HepG2 (cell line): ENCODE data around the gene CDK15. TPM values are rescaled to one million over a fixed set of nuclear protein-coding genes. Genes with fewer than 3 reads are reported as not detected.
A peak's percentile ranks its signal among the peaks of the same experiment; 100 is the strongest.

Source experiments
- ATAC-seq: fragments of 200-7000 bp; cut with Tn5 transposase; 3 replicates; pipeline ENCODE4 v1.9.1; 2020; ENCODE audit warnings: mild to moderate bottlenecking, moderate library complexity
- BruUV-seq: library from RNA; stranded (reverse); fragments of 400-500 nt; replicated peaks from 2 replicates; lab custom pipeline; 2021; lab: Mats Ljungman, UMichigan
- CTCF ChIA-PET: fragments of 300-600 bp; formaldehyde crosslinking; extraction: SDS; loops from one replicate; lab custom pipeline; 2021; ENCODE audit warnings: low total read pairs, inconsistent platforms, low intra/inter-chr PET ratio; lab: Yijun Ruan, JAX
- POLR2A ChIA-PET: fragments of 350-600 bp; sonication (Branson Sonifier 250); formaldehyde crosslinking; loops from one replicate; lab custom pipeline; 2020; ENCODE audit warnings: antibody characterized with exemption, inconsistent platforms; lab: Yijun Ruan, JAX
- DNase-seq: peaks from one replicate; pipeline ENCODE4 v3.0.0-alpha.2; 2015; ENCODE audit warnings: low spot score
- FAIRE-seq: peaks from 3 replicates; lab custom pipeline; 2011; peaks lifted over from hg19 to GRCh38; lab: Jason Lieb, UNC
- H2AFZ ChIP-seq: one replicate; pipeline ENCODE4 v1.6.1; 2011; ENCODE audit warnings: low read length, inconsistent platforms
- H3K27ac ChIP-seq: fragments of 300-600 bp; 3 replicates; pipeline ENCODE4 v1.8.0; 2011; ENCODE audit warnings: mixed run types, mild to moderate bottlenecking, mixed read lengths, low read length, inconsistent platforms; ENCODE audit not compliant: insufficient read depth; ENCODE audit errors: extremely low read length
- H3K27me3 ChIP-seq, 2 experiments: fragments of 200-600 bp in 1 of 2; 2 replicates in 1 of 2; 3 replicates in 1 of 2; pipeline versions ENCODE4 v1.6.0 to v1.8.0; 2011; ENCODE audit warnings: low read length in 2 of 2, mild to moderate bottlenecking in 2 of 2, moderate library complexity in 2 of 2, inconsistent platforms in 1 of 2; ENCODE audit not compliant: insufficient read depth in 2 of 2, control insufficient read depth in 1 of 2
- H3K36me3 ChIP-seq, 2 experiments: fragments of 200-600 bp in 1 of 2; replicated peaks in 1 of 2; 2 replicates in 1 of 2; 3 replicates in 1 of 2; pipeline versions ENCODE4 v1.5.1 to v1.8.0; 2011; ENCODE audit warnings: low read length in 2 of 2, inconsistent platforms in 1 of 2; ENCODE audit not compliant: insufficient read depth in 2 of 2, control insufficient read depth in 1 of 2
- H3K4me1 ChIP-seq: 2 replicates; pipeline ENCODE4 v1.5.1; 2012; ENCODE audit warnings: low read length, inconsistent platforms; ENCODE audit not compliant: insufficient read depth
- H3K4me2 ChIP-seq: 2 replicates; pipeline ENCODE4 v1.6.0; 2011; ENCODE audit warnings: low read depth, low read length, inconsistent platforms
- H3K4me3 ChIP-seq, 3 experiments: fragments of 200-600 bp in 1 of 3; sonication (generic), shearing (Covaris generic) in 1 of 3; replicated peaks in 1 of 3; 2 replicates each; pipeline ENCODE4 v1.5.1; 2011 to 2016; ENCODE audit warnings: low read length in 3 of 3, inconsistent platforms in 2 of 3, low read depth in 2 of 3, mild to moderate bottlenecking in 2 of 3, control low read depth in 1 of 3, mixed read lengths in 1 of 3; ENCODE audit not compliant: insufficient read depth in 1 of 3
- H3K79me2 ChIP-seq: one replicate; pipeline ENCODE4 v1.6.1; 2011; ENCODE audit warnings: low read length, inconsistent platforms; ENCODE audit not compliant: insufficient read depth
- H3K9ac ChIP-seq: 2 replicates; pipeline ENCODE4 v1.6.0; 2011; ENCODE audit warnings: mild to moderate bottlenecking, low read depth, low read length, inconsistent platforms; ENCODE audit not compliant: insufficient read depth
- H3K9me3 ChIP-seq: 2 replicates; pipeline ENCODE4 v1.5.1; 2012; ENCODE audit warnings: mild to moderate bottlenecking, low read length
- H4K20me1 ChIP-seq: 2 replicates; pipeline ENCODE4 v1.6.0; 2011; ENCODE audit warnings: inconsistent platforms, mild to moderate bottlenecking, low read length, moderate library complexity; ENCODE audit not compliant: insufficient read depth
- CEBPB ChIP-seq: IDR thresholded peaks from 2 replicates; pipeline ENCODE4 v1.6.1; 2011; ENCODE audit warnings: low read depth, low read length, improper control_type of control experiment, borderline replicate concordance
- FOSL2 ChIP-seq: sonication (generic); formaldehyde crosslinking; IDR thresholded peaks from 2 replicates; pipeline ENCODE4 v1.4.0; 2020; ENCODE audit warnings: missing genetic modification reagents
- GATAD1 ChIP-seq: IDR thresholded peaks from 2 replicates; pipeline ENCODE4 v1.6.1; 2016; ENCODE audit warnings: missing genetic modification reagents, missing compliant biosample characterization
- KMT2A ChIP-seq: sonication (generic); formaldehyde crosslinking; IDR thresholded peaks from 2 replicates; pipeline ENCODE4 v1.4.0; 2020; ENCODE audit warnings: missing genetic modification reagents
- SP5 ChIP-seq: IDR thresholded peaks from 2 replicates; pipeline ENCODE4 v1.6.1; 2016; ENCODE audit warnings: low read depth, borderline replicate concordance
- ZNF225 ChIP-seq: sonication (generic); formaldehyde crosslinking; IDR thresholded peaks from 2 replicates; pipeline ENCODE4 v1.4.0; 2020; ENCODE audit warnings: mild to moderate bottlenecking, missing genetic modification reagents
- ZNF317 ChIP-seq: sonication (generic); formaldehyde crosslinking; IDR thresholded peaks from 2 replicates; pipeline ENCODE4 v1.5.0; 2020; ENCODE audit warnings: mild to moderate bottlenecking, missing genetic modification reagents
- ZNF737 ChIP-seq: sonication (generic); formaldehyde crosslinking; IDR thresholded peaks from 2 replicates; pipeline ENCODE4 v1.5.0; 2020; ENCODE audit warnings: missing genetic modification reagents, mild to moderate bottlenecking, borderline replicate concordance
- ZSCAN30 ChIP-seq: sonication (generic); formaldehyde crosslinking; IDR thresholded peaks from 2 replicates; pipeline ENCODE4 v1.5.0; 2020; ENCODE audit warnings: mild to moderate bottlenecking, missing genetic modification reagents
- WGBS: methylation state at CpG from one replicate; pipeline ENCODE4 v1.1.6; 2017; ENCODE audit warnings: low lambda C conversion rate; 5-methylcytosine and 5-hydroxymethylcytosine counted together
- in situ Hi-C: cut with HindIII; loops from 2 replicates; pipeline ENCODE4 v1.10.0; 2017; ENCODE audit warnings: low pct_unique_long_range_greater_than_20kb; ENCODE audit not compliant: extremely low pct_ligation_motif_present
- intact Hi-C: fragments of 100-400 bp; cut with micrococcal nuclease; formaldehyde crosslinking; loops from one replicate; pipeline ENCODE4 v1.10.0; 2022; ENCODE audit not compliant: unreplicated experiment
- polyA plus RNA-seq, 8 experiments: library from polyadenylated mRNA; depleted of rRNA in 3 of 8; stranded (reverse) in 7 of 8; unstranded in 1 of 8; fragments of >200 nt; fragmentation: Illumina TruSeq in 4 of 8; extraction: Trizol in 4 of 8; gene quantifications; 2 replicates each; pipeline versions ENCODE4 v1.2.1 to v1.2.3, GENCODE V29; 2011 to 2016; ENCODE audit warnings: low read depth in 4 of 8, missing spikeins in 1 of 8, mixed read lengths in 1 of 8; ENCODE audit not compliant: insufficient read depth in 1 of 8
- total RNA-seq, 5 experiments: library from RNA; depleted of rRNA; stranded (reverse); fragments of >200 nt; fragmentation: Illumina TruSeq; extraction: Trizol; gene quantifications; 2 replicates each; pipeline ENCODE4 v1.2.3, GENCODE V29; 2016; ENCODE audit warnings: low read depth in 1 of 5
- TF ChIP-seq, protein P1 (sequence below): sonication (generic); formaldehyde crosslinking; IDR thresholded peaks from 2 replicates; pipeline ENCODE4 v1.4.0; 2020; ENCODE audit warnings: mild to moderate bottlenecking, missing genetic modification reagents, borderline replicate concordance
- TF ChIP-seq, protein P2 (sequence below): sonication (generic); IDR thresholded peaks from 2 replicates; pipeline ENCODE4 v1.6.1; 2016; ENCODE audit warnings: low read depth, borderline replicate concordance

Gene CDK15
- total and polyA plus RNA-seq, 2 of the 13 experiments (the other 11 are each of a cell fraction or from before 2014, with no cell fraction given) = not detected

- TF ChIP-seq, protein P1, sequence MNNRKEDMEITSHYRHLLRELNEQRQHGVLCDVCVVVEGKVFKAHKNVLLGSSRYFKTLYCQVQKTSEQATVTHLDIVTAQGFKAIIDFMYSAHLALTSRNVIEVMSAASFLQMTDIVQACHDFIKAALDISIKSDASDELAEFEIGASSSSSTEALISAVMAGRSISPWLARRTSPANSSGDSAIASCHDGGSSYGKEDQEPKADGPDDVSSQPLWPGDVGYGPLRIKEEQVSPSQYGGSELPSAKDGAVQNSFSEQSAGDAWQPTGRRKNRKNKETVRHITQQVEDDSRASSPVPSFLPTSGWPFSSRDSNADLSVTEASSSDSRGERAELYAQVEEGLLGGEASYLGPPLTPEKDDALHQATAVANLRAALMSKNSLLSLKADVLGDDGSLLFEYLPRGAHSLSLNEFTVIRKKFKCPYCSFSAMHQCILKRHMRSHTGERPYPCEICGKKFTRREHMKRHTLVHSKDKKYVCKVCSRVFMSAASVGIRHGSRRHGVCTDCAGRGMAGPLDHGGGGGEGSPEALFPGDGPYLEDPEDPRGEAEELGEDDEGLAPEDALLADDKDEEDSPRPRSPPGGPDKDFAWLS = no peak
- TF ChIP-seq, protein P2, sequence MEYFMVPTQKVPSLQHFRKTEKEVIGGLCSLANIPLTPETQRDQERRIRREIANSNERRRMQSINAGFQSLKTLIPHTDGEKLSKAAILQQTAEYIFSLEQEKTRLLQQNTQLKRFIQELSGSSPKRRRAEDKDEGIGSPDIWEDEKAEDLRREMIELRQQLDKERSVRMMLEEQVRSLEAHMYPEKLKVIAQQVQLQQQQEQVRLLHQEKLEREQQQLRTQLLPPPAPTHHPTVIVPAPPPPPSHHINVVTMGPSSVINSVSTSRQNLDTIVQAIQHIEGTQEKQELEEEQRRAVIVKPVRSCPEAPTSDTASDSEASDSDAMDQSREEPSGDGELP = no peak
- TF ChIP-seq SP5 (CRISPR knock-in tag) (no peak), ZNF225 (CRISPR knock-in tag) (no peak), GATAD1 (no peak), ZNF737 (CRISPR knock-in tag) (no peak), ZNF317 (CRISPR knock-in tag) (no peak), KMT2A (no peak), FOSL2 (CRISPR knock-in tag) (no peak)
- TF ChIP-seq, all 625 proteins: peak for 0
Measured at GRCh38 chr2:201837824-201838431, 31.6 kb downstream of the CDK15 start (continued).

DNA sequence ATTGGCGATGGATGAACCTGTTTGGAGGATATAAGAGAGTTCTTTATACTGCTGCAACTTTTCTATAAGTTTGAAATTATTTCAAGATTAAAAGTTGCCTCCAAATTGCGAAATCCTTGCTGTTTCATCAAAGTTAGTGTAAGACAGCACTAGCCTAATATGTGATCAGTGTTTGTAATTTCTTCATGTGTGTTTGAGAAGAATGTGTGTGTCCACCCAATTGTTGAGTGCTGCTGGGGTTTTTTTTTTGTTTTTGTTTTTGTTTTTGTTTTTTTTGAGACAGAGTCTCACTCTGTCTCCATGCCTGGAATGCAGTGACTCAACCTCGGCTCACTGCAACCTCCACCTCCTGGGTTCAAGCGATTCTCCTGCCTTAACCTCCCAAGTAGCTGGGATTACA, 33.4 kb downstream of the CDK15 start:
- no peaks in the 10 kb centered on the region for H3K4me1 ChIP-seq
- no peaks in the 10 kb centered on the region for H4K20me1 ChIP-seq
- ChIA-PET CTCF (no interaction called here), POLR2A (no interaction called here)
- no peak overlapping the region for H3K9ac ChIP-seq
- BruUV-seq = no TSS peak
- intact Hi-C loops = no loop called here
- H3K27me3 ChIP-seq = no peaks in the 10 kb centered on the region
- DNase-seq = no peak
- no peak overlapping the region for H2AFZ ChIP-seq
- H3K36me3 ChIP-seq = no peaks in the 10 kb centered on the region
- 5% methylated on average over 4 of the region's 4 CpGs for WGBS
- ATAC-seq = no peak
- H3K4me3 ChIP-seq = no peak overlapping the region
- H3K9me3 ChIP-seq = no peaks in the 10 kb centered on the region
- no peak overlapping the region for H3K27ac ChIP-seq
- no peak overlapping the region for H3K4me2 ChIP-seq
- TF ChIP-seq ZSCAN30 (CRISPR knock-in tag) = no peak
- TF ChIP-seq CEBPB = peak; percentile 60
- TF ChIP-seq, all 625 proteins: peak for 1
- FAIRE-seq = no peak
- in situ Hi-C loops = no loop called here
- H3K79me2 ChIP-seq = no peaks in the 10 kb centered on the region
